GM06990 (cell line): Measurements from ENCODE around the gene ABHD17A.
"Not testable (repeated sequence)": the region's sequence is repeated elsewhere in the genome, so short reads cannot be mapped to it uniquely, and the experiment has no call there.

Source experiments
- DNase-seq: peaks from one replicate; pipeline ENCODE4 v3.0.0-alpha.2; 2011; ENCODE audit not compliant: insufficient read length; ENCODE audit errors: extremely low read depth
- H3K27me3 ChIP-seq: replicated peaks from 2 replicates; pipeline ENCODE4 v1.6.0; 2011; ENCODE audit warnings: low read length; ENCODE audit not compliant: control insufficient read depth, insufficient read depth
- H3K36me3 ChIP-seq: 2 replicates; pipeline ENCODE4 v1.5.1; 2011; ENCODE audit warnings: low read length; ENCODE audit not compliant: control insufficient read depth, insufficient read depth
- H3K4me3 ChIP-seq: replicated peaks from 2 replicates; pipeline ENCODE4 v1.5.1; 2011; ENCODE audit warnings: low read depth, mild to moderate bottlenecking, control low read depth, low read length
- TF ChIP-seq, protein P1 (sequence below): IDR thresholded peaks from 2 replicates; pipeline ENCODE4 v1.5.1; 2011; ENCODE audit warnings: low read length, control low read depth, mild to moderate bottlenecking, inconsistent platforms; ENCODE audit not compliant: insufficient read depth, poor library complexity, severe bottlenecking

The ABHD17A gene

DNA sequence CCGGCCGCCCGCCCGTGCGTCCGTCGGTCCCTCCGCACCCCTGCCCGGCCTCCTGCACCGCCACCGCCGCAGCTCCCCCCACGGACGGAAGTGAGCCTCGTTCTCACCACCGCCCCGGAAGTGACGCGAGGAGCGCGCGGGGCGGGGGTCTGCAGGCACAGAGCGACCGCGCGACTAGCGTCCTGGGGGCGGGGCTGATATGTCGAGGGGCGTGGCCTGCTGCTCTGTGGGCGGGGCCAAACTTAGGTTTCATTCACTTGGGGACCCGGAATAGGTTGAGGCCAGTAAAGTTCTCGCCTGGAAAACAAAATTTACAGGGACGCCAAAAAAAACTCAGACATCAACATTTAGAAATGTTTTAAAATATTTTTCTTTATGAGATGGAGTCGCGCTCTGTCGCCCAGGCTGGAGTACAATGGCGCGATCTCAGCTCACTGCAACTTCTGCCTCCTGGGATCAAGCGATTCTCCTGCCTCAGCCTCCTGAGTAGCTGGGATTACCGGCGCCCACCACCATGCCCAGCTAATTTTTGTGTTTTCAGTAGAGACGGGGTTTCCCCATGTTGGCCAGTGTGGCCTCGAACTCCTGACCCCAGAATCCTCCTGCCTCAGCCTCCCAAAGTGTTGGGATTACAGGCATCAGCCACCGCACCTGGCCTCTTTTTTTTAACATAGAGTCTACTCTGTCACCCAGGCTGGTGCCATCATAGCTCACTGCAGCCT is at the start of gene ABHD17A:
ABHD17A (minus strand) TSS at position 99 of the 722 bp plus-strand sequence. CDS start 3,930 bp downstream, outside the sequence.
- not testable (repeated sequence) for H3K36me3 ChIP-seq, H3K27me3 ChIP-seq
- peak within 1 kb of the TSS; percentile 78 for H3K4me3 ChIP-seq
- peak; percentile 95 for DNase-seq

DNA sequence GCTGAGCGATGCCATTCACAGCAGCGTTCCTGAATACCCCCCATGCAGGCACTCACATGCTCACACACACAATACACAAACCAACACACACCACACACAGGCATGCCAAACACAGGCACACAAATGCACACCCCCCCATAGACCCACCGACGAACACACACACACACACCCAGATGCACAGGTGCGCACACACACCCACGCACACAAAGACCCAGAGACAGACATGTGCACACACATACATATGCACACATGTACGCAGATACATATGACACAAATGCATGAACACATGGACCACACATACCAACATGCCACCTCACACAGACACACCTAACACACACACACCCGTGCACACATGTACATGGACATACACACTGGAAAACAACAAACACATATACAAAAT is 48.6 kb upstream of the ABHD17A start:
- Histone ChIP-seq H3K27me3 (no peaks in the 10 kb centered on the region), H3K4me3 (no peak overlapping the region), H3K36me3 (no peaks in the 10 kb centered on the region)
- no peak for DNase-seq
- TF ChIP-seq, protein P1, sequence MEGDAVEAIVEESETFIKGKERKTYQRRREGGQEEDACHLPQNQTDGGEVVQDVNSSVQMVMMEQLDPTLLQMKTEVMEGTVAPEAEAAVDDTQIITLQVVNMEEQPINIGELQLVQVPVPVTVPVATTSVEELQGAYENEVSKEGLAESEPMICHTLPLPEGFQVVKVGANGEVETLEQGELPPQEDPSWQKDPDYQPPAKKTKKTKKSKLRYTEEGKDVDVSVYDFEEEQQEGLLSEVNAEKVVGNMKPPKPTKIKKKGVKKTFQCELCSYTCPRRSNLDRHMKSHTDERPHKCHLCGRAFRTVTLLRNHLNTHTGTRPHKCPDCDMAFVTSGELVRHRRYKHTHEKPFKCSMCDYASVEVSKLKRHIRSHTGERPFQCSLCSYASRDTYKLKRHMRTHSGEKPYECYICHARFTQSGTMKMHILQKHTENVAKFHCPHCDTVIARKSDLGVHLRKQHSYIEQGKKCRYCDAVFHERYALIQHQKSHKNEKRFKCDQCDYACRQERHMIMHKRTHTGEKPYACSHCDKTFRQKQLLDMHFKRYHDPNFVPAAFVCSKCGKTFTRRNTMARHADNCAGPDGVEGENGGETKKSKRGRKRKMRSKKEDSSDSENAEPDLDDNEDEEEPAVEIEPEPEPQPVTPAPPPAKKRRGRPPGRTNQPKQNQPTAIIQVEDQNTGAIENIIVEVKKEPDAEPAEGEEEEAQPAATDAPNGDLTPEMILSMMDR = no peak

DNA sequence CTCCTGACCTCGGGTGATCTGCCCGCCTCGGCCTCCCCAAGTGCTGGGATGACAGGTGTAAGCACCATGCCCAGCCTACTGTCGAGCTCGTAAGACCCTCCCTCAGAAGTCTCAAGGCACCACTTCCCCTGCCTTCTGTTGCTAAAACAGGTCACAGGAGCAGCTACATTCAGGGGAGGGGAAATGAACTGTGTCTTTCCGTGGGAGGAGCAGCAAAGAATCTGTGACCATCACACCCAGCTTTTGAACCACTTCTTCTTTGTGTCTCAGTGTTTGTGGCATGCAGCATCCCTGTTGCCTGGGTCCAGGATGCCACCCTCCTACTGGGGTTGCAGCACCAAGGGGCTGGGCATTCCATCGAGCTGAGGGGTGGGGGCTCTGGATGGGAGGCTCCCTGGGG is 47.9 kb upstream of the ABHD17A start:
- Histone ChIP-seq H3K27me3 (no peaks in the 10 kb centered on the region), H3K4me3 (no peak overlapping the region), H3K36me3 (no peaks in the 10 kb centered on the region)
- no peak for DNase-seq
- TF ChIP-seq, protein P1 = no peak

DNA sequence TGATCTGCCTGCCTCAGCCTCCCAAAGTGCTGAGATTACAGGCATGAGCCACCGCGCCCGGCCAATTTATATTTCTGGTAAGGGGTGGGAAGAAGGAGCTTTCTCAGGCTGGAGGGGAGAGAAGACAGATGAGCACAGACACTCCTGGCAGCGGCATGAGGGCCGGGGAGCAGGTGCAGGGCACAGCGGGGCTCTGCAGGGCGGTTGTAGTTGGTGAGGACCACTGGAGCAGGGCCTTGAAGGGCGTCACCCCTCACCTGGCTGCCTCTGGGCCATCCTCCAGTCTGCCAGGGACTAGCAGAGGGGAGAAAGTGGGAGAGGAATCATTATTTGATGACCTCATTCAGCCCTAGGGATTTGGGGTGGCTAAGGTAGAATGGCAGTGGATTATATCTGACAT is 47.1 kb upstream of the ABHD17A start:
- no peak for DNase-seq
- H3K36me3 ChIP-seq = no peaks in the 10 kb centered on the region
- no peak overlapping the region for H3K4me3 ChIP-seq
- TF ChIP-seq, protein P1 = no peak
- H3K27me3 ChIP-seq = no peaks in the 10 kb centered on the region

DNA sequence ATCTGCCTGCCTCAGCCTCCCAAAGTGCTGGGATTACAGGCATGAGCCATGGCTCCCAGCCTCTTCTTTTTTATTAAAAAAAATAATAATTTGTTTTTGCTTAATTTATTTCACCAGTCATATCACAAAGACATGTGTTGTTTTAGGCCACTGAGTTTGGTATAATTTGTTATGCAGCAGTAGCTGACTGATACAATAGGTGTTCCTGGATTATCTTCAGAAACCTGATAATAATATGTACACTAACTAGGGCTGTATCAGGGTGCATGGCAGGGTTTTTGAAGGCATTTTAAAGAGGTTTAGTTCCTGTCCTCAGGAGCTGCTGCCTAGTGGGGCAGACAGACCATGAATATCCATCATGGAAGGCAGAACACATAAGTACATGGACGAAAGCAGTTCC is 46.1 kb upstream of the ABHD17A start:
- TF ChIP-seq, protein P1 = no peak
- Histone ChIP-seq H3K4me3 (no peak overlapping the region), H3K36me3 (no peaks in the 10 kb centered on the region), H3K27me3 (no peaks in the 10 kb centered on the region)
- DNase-seq = no peak

DNA sequence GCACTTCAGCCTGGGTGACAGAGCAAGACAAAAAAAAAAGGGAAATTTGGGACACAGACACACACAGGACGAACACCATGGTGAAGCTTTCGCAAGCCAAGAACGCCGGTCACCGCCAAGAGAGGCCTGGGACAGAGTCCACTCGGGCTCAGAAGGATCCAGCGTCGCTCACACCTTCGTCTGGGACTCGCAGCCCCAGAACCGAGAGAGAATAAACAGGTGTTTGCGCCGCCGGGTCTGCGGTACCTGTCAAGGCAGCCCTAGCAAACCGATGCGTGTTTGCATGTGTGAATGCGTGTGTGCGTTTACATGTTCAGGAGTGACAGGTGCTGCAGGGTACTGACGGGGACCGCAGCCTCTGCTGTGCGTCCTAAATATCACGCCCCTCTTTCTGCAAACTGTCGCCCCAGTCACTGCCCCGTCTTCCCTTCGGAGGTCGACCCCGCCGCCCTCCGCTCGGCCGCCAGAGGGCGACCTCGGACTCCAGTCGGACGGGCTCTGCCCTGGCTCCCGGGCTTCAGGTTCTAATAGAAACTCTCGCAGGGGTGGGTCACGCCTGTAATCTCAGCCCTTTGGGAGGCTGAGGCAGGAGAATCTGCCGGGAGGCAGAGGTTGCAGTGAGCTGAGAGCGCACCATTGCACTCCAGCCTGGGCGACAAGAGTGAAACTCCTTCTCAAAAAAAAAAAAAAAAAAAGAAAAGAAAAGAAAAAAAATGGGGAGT is 43.9 kb upstream of the ABHD17A start:
- Histone ChIP-seq H3K4me3 (peak overlapping the region; percentile 3), H3K36me3 (peaks cover 9% of the 10 kb centered on the region), H3K27me3 (no peaks in the 10 kb centered on the region)
- peak; percentile 87 for DNase-seq
- TF ChIP-seq, protein P1 = peak; percentile 98
